GM21528 (cell line): ENCODE results near the gene XAGE2.
"Not testable (repeated sequence)": the region's sequence is repeated elsewhere in the genome, so short reads cannot be mapped to it uniquely, and the experiment has no call there.

ENCODE experiments used
- ATAC-seq: cut with Tn5 transposase; IDR thresholded peaks from one replicate; pipeline ENCODE4 v1.9.1; 2021; ENCODE audit warnings: mild to moderate bottlenecking, moderate library complexity; ENCODE audit not compliant: unreplicated experiment, low FRiP score

Gene XAGE2, protein sequence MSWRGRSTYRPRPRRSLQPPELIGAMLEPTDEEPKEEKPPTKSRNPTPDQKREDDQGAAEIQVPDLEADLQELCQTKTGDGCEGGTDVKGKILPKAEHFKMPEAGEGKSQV

GRCh38 chrX:52368368-52369055, at the start of gene XAGE2:
Gene XAGE2, plus strand, starts transcription at chrX:52369021. Its CDS starts 994 bp downstream, at chrX:52370015.
- no peak for ATAC-seq

GRCh38 chrX:52337410-52337809, 31.4 kb upstream of the XAGE2 start:
- ATAC-seq = no peak

DNA sequence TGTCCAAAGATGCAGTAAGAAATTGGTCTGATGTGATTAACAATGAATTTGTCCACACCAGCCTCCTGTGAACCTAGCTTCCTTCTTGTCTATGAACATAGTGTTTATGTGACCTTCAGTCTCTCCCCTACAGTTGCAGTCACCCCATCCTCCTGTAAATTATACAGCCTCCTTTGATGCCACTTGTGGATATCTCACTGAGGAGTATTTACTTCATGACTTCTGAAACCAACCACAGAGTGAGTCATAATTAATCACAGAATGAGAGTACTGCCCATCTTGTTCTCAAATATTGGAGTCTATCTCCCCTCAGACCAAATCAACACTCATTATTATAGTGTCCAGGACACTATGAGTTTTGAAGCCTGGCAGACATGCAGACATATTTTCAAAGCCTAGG, 27.3 kb upstream of the XAGE2 start:
- no peak for ATAC-seq

- not testable (repeated sequence) for ATAC-seq
These were observed 25.7 kb upstream of the XAGE2 start for GRCh38 chrX:52343131-52343530.

GRCh38 chrX:52345402-52345801, 23.4 kb upstream of the XAGE2 start:
- not testable (repeated sequence) for ATAC-seq

GRCh38 chrX:52346174-52347165, 22.4 kb upstream of the XAGE2 start:
- ATAC-seq = no peak

GRCh38 chrX:52349681-52350080, 19.1 kb upstream of the XAGE2 start:
- no peak for ATAC-seq

- ATAC-seq = no peak
These were observed 16.3 kb upstream of the XAGE2 start for GRCh38 chrX:52352551-52352950.

DNA sequence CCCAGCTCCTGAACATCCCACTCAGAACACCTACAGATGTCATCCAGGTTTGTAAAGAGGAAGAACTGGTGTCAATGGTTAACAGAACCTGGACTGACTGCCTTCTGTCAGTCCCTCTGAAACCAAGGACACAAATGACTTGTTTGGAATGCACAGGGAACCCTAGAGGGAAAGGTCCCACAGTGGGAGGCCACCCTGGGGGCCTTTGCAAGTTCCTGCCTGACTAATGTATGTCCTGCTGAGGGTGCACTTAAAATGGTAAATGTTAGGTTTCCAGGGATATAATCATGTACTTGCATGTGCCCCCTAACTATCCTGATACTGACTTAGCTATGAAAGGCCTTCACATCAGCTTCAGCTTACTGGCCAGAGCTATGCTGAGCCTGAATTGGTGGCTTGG, 15.0 kb upstream of the XAGE2 start:
- no peak for ATAC-seq

DNA sequence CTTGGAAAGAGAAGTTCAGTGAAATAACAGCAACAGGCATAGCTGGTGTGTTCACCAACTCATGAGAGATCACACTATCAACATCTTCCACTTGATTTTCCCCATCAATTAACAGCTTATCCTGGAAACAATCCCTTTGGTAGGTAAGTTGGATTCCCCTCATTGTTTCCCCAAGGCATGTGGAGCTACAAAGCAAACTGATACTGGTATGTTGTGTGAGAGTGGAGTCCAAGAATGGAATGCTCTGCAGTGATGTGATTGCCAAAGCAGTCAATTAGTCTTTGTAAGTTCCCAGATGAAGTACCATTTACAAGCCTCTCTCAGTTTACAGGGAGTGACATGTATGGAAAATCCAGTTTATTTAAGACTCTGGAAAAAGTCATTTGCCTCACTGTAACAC, 13.7 kb upstream of the XAGE2 start:
- no peak for ATAC-seq

GRCh38 chrX:52359614-52360232, 9.1 kb upstream of the XAGE2 start:
- ATAC-seq = no peak

- ATAC-seq = no peak
These were observed 6.9 kb upstream of the XAGE2 start for GRCh38 chrX:52361941-52362340.

GRCh38 chrX:52363247-52363883, 5.5 kb upstream of the XAGE2 start:
- ATAC-seq = no peak

- no peak for ATAC-seq
These were observed 10.0 kb downstream of the XAGE2 start for GRCh38 chrX:52378870-52379269.

GRCh38 chrX:52380993-52381392, 12.2 kb downstream of the XAGE2 start:
- ATAC-seq = no peak

DNA sequence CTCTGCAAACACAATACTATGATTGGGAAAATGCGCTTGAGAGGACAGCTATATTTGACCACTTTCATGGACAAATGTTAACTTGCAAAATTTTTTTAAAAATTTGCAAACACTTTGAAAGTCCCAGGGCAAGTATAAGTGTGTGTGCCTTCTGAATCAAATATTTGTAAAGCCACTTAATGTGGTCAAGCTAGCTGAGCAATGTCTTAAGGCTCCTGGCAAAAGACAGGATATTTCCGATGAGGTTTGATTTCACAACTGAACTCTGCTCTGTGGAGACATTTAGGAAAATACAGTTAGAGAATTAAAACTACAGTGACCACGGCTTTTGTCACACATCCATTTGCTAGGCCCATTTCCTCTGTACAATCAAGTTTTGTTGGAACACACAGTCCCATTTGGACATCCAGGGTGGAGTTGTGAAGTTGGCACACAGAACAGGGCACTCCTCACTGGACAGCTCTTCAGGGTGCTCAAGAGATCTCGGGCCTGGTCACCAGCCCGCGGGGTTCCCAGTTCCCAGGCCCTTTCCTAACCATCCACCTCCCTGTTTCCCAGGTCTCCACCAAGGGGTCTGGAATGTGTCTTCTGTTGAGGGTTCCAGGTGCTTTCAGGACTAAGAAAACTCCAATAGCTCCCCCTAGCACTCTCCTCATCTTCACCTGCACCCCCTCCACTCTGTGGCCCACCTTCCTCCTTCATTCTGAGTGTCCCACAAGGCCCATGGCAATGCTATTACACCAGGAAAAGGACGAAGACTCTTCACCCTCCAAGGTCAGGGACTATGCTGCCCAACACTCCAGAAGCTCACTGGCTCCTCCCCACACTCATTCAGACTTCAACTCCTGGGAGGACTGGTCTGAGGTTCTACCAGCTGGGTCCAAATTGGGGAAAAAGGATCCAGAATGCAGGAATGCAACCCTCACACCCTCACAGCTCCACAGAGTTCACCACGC, 41.9 kb downstream of the XAGE2 start:
- ATAC-seq = no peak

- ATAC-seq = no peak
These were observed 46.5 kb downstream of the XAGE2 start for GRCh38 chrX:52415304-52415703.

DNA sequence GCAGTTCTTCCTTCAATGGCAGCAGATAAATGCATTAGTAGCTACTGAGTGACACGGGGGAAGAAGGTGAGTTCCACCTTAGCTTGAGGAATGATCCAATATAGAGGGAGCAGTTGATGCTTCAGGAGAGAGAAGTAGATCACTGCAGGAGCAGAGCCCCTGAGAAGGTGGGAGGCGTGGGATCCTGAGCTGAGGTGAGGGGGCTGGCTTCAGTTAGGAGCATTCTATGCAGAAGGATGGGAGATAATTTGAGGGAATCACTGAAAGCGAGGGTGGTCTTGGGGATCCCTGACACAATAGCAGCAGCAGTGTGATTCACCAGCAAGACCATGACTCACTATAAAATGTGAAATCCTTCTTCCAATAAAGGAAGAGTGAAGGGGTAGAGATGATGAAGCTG, 48.0 kb downstream of the XAGE2 start:
- ATAC-seq = no peak

- no peak for ATAC-seq
These were observed 52.1 kb downstream of the XAGE2 start for GRCh38 chrX:52420824-52421443.
